Ramos (cell line): ENCODE data around the gene ELOF1.

Experiments
- in situ Hi-C: fragments of 300-500 bp; cut with MboI; formaldehyde crosslinking; loops from one replicate; pipeline ENCODE4 v1.14.3; 2022; ENCODE audit warnings: low sequenced_read_pairs; ENCODE audit not compliant: unreplicated experiment

The ELOF1 gene

GRCh38 chr19:11538232-11539036, 20.6 kb downstream of the ELOF1 start, which contains the start of gene CNN1:
Gene CNN1, plus strand, starts transcription at chr19:11538851. Its CDS starts 77 bp downstream, at chr19:11538928.
- in situ Hi-C loops = no loop called here

- in situ Hi-C loops = no loop called here
Measured at GRCh38 chr19:11535792-11536595, 23.0 kb downstream of the ELOF1 start.

DNA sequence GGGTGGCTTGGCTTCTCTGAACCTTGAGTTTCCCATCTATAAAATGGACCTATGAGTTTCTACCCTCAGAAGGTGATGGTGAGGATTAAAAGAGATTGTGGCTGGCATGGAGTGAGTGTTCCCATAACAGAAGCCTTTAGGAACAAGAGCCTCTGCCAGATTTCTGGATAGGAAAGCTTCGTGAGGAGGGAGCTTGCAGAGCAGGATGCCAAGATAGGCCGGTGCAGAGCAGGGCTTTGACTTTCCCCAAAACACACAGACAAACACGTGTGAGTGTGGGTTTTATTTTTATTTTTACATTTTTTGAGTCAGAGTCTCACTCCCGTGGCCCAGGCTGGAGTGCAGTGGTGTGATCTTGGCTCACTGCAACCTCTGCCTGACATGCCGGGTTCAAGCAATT, 24.1 kb downstream of the ELOF1 start:
- in situ Hi-C loops = no loop called here

GRCh38 chr19:11534538-11534937, 24.5 kb downstream of the ELOF1 start:
- in situ Hi-C loops = no loop called here

DNA sequence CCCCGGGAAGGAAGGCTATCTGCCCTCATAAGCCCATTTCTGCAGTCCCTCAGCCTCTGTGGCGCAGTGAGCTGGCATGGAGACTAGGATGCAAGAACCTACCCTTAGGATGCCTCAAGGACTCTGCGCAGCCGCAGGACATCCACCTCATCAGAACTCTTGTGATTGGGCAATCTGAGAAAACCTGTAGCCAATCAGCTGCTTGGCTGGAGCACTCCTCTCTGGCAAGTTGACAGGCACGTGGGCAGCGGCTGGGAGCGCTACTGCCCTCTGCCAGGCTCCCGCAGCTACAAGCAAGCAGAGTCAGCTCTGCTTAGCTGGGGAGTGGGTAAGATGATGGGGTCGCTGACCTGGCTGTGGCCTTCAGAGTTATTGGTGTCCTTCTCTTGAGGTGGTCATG, 28.6 kb downstream of the ELOF1 start:
- in situ Hi-C loops = no loop called here

DNA sequence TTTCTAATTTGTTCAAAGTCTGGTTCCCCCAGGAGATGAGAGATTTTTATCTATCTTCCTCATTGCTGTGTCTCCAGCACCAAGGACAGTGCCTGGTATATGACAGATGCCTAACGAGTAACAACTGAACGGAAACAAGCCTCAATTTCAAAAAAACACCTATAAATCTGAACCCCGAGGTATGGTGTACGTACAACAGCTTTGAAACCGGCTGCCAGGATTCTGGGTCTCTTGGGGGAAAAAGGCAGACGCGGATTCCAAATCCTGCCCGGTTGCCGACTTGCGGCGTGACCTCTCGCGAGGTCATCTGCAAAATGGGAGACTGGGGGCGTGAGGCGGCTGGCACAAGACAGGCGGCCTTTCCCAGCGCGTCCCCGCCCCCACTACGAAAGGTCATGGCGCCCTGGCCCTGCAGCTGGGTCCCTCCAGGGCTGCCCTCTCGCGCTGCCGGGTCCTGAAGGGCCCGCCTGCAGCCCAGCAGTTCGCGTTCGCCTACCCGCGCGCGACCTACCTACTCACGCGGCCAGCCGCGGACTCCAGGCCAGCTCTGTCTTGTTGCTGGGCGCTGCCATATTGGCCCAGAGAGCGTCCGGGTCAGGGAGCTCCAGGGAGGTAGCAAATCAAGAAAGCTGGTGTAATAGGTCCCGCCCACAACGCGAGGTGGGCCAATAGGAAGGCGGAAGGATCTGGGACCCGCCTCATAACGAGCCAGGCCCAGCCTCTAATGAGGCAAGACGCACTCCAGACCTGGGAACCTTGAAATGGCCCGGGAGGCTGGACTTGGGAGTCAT, 30.3 kb downstream of the ELOF1 start, which contains the start of gene ECSIT:
Gene ECSIT, minus strand, starts transcription at position 584 of the 791 bp plus-strand sequence. CDS start 9,964 bp downstream, outside the sequence.
- in situ Hi-C loops = no loop called here

GRCh38 chr19:11519138-11519537, 39.9 kb downstream of the ELOF1 start:
- in situ Hi-C loops = no loop called here

GRCh38 chr19:11513946-11514345, 45.1 kb downstream of the ELOF1 start:
- in situ Hi-C loops = no loop called here

GRCh38 chr19:11510444-11510843, 48.6 kb downstream of the ELOF1 start:
- in situ Hi-C loops = no loop called here

DNA sequence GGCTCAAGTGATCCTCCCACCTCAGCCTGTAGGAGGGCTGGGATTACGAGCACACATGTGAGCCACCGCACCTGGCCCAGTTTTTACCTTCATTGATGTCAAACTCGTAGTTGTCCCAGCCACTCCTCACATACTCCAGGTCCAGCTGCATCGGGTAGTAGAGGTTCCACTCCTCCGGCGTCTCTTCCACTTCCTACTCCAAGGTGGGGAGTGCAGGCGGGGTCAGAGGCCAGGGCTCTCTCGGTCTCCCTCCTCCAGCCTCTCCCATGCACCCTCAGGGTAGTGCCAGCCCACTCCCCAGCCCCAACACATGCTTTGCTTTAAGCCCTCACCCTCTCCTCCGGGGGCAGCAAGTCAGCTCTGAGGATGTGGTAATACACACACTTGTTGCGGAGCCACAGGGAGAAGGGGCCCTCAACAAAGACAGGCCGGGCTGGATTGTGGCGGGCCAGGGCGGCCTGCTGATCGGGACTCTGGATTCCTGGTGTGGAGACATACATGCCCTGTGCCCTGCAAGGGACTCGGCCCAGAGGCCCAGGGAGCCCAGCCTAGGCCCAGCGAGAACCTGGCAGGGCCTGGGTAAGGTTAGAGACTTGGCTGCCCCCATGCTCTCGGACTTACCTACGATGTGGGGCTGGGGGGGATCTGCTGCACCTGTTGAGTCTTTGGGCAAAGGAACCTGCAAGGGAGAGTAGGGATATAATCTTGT, 51.5 kb downstream of the ELOF1 start:
- in situ Hi-C loops = no loop called here

DNA sequence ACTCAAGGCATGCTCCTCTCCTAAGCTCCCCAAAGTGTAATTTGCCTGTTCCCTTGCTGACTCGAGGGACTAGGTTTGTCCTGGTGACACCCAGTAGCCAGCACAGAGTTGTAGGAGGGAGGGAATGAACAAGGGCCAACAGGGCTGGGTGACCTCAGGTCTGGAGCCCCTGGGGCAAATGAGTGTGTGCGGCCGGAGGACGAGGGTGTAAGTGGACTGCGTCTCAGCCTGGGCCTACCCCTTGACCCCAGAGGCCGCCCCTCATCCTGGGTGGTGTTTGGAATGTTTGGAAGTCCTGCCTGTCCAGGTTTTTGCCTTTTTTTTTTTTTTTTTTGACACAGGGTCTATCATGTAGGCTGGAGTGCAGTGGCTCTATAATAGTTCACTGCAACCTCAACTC, 52.1 kb downstream of the ELOF1 start:
- in situ Hi-C loops = no loop called here

GRCh38 chr19:11506101-11506555, 52.9 kb downstream of the ELOF1 start:
- in situ Hi-C loops = no loop called here

DNA sequence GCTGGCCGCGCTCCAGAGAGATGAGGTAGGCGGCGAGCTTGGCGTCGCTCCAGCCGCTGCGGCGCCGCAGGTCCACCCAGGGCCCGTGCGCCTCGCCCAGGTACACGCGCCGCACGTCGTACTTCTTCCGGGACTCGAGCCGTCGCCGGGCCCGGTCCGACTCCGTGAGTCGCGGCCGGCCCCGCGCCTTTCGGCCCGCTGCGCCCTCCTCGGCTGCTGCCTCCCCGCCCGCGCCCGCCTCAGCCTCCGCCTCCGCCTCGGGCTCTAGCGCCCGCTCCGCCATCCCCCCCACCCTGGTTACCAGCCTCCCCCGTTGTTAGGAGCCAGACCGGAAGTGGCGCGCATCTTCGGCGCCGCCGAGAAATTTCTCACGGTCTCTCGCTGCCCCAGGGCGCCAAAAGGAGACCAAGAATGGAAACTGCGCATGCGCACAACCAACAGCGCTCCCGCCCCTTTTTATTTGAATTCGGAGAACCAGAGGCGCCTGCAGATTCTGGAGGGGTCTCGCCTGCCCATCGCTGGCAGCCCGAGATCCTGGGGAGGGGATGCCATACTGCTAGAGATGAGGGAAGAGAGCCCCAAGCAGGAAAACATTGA, 53.4 kb downstream of the ELOF1 start, which contains the start of gene ZNF653:
Gene ZNF653, minus strand, starts transcription at position 336 of the 597 bp plus-strand sequence. Its CDS starts 53 bp downstream, at position 283.
- in situ Hi-C loops = no loop called here

GRCh38 chr19:11505032-11505503, 54.0 kb downstream of the ELOF1 start:
- in situ Hi-C loops = no loop called here

GRCh38 chr19:11504502-11505031, 54.5 kb downstream of the ELOF1 start:
- in situ Hi-C loops = no loop called here
